ENCODE results near the gene TFR2.

The TFR2 gene

GRCh38 chr7:100584683-100585510 is 56.5 kb downstream of the TFR2 start:
- no peak for DNase-seq

GRCh38 chr7:100584054-100584682 is 57.2 kb downstream of the TFR2 start:
- DNase-seq = no peak

- peak; percentile 67 for DNase-seq
Measured at GRCh38 chr7:100583132-100584053, 58.0 kb downstream of the TFR2 start.

GRCh38 chr7:100582650-100583049 is 58.7 kb downstream of the TFR2 start:
- no peak for DNase-seq

GRCh38 chr7:100582041-100582579 is 59.2 kb downstream of the TFR2 start:
- no peak for DNase-seq

- no peak for DNase-seq
Measured at GRCh38 chr7:100580466-100581283, 60.7 kb downstream of the TFR2 start.

- no peak for DNase-seq
Measured at GRCh38 chr7:100578246-100579183, 62.8 kb downstream of the TFR2 start.

- no peak for DNase-seq
Measured at GRCh38 chr7:100577507-100577906, 63.8 kb downstream of the TFR2 start.

- DNase-seq = no peak
Measured at GRCh38 chr7:100577103-100577502, 64.2 kb downstream of the TFR2 start.

GRCh38 chr7:100576384-100576993 is 64.9 kb downstream of the TFR2 start:
- DNase-seq = no peak

- no peak for DNase-seq
Measured at GRCh38 chr7:100575746-100576383, 65.5 kb downstream of the TFR2 start.

GRCh38 chr7:100575206-100575631 is 66.1 kb downstream of the TFR2 start:
- DNase-seq = no peak

- no peak for DNase-seq
Measured at GRCh38 chr7:100574362-100575205, 66.8 kb downstream of the TFR2 start.

- no peak for DNase-seq
Measured at GRCh38 chr7:100573691-100574361, 67.5 kb downstream of the TFR2 start, which contains the start of gene SAP25. SAP25 (minus strand) TSS chr7:100573900; CDS start chr7:100573742, 158 bp downstream.

- DNase-seq = no peak
Measured at GRCh38 chr7:100572949-100573675, 68.2 kb downstream of the TFR2 start.

GRCh38 chr7:100572281-100572948 is 68.9 kb downstream of the TFR2 start:
- DNase-seq = no peak

GRCh38 chr7:100571829-100572116 is 69.6 kb downstream of the TFR2 start:
- no peak for DNase-seq

Data from activated gamma-delta T cell treated with Interleukin-2 at 50 U/mL for 16 hours (primary cell).